ENCODE data around the gene HIVEP3.
"Not testable (repeated sequence)": the region's sequence is repeated elsewhere in the genome, so short reads cannot be mapped to it uniquely, and the experiment has no call there.

Gene HIVEP3

GRCh38 chr1:41939194-41939593 is 20.5 kb upstream of the HIVEP3 start:
- H3K36me3 ChIP-seq (ENCODE audit: insufficient read depth, insufficient read length, low read length), result no peaks in the 10 kb centered on the region
- no peak overlapping the region for H3K4me3 ChIP-seq (ENCODE audit: insufficient read length, low read depth)
- TF ChIP-seq SUZ12 (IDR thresholded peaks at IDR 0.05; ENCODE audit: extremely low read depth, insufficient read depth, insufficient read length) (no peak), YY1 (IDR thresholded peaks at IDR 0.05; ENCODE audit: insufficient read depth, insufficient read length) (no peak), ZNF274 (IDR thresholded peaks at IDR 0.05; ENCODE audit: low read depth, low read length) (no peak)
- H3K9me3 ChIP-seq (ENCODE audit: insufficient read depth, low read length), result peaks cover 10% of the 10 kb centered on the region
- H3K27me3 ChIP-seq (ENCODE audit: insufficient read depth, insufficient read length), result no peaks in the 10 kb centered on the region
- H3K9ac ChIP-seq (ENCODE audit: insufficient read length, low read depth), result no peak overlapping the region
- DNase-seq (ENCODE audit: low read depth, low spot score), result no peak
- H3K4me1 ChIP-seq (ENCODE audit: insufficient read depth, insufficient read length), result no peaks in the 10 kb centered on the region

DNA sequence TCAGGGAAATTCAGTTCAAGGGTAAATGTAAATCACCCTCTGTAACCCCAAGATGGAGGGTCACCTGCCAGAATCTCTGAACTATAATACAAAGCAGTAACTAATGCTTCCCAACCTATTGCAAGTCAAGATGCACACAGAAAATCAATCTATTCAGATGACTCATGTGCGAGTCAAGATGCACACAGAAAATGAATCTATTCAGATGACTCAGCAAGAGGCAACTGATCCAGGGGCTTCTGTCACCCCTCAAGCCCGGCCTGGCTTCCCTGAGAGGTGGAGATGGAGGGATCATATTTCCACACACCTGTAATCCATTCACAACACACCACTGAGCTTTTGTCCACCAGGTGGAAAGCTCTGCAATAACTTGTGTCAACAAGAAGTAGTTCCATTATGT is 17.4 kb upstream of the HIVEP3 start:
- DNase-seq (ENCODE audit: low read depth, low spot score), result no peak
- no peak overlapping the region for H3K4me3 ChIP-seq (ENCODE audit: insufficient read length, low read depth)
- no peaks in the 10 kb centered on the region for H3K27me3 ChIP-seq (ENCODE audit: insufficient read depth, insufficient read length)
- no peaks in the 10 kb centered on the region for H3K9me3 ChIP-seq (ENCODE audit: insufficient read depth, low read length)
- H3K9ac ChIP-seq (ENCODE audit: insufficient read length, low read depth), result no peak overlapping the region
- TF ChIP-seq YY1 (IDR thresholded peaks at IDR 0.05; ENCODE audit: insufficient read depth, insufficient read length) (no peak), ZNF274 (IDR thresholded peaks at IDR 0.05; ENCODE audit: low read depth, low read length) (no peak), SUZ12 (IDR thresholded peaks at IDR 0.05; ENCODE audit: extremely low read depth, insufficient read depth, insufficient read length) (no peak)
- H3K36me3 ChIP-seq (ENCODE audit: insufficient read depth, insufficient read length, low read length), result no peaks in the 10 kb centered on the region
- no peaks in the 10 kb centered on the region for H3K4me1 ChIP-seq (ENCODE audit: insufficient read depth, insufficient read length)

DNA sequence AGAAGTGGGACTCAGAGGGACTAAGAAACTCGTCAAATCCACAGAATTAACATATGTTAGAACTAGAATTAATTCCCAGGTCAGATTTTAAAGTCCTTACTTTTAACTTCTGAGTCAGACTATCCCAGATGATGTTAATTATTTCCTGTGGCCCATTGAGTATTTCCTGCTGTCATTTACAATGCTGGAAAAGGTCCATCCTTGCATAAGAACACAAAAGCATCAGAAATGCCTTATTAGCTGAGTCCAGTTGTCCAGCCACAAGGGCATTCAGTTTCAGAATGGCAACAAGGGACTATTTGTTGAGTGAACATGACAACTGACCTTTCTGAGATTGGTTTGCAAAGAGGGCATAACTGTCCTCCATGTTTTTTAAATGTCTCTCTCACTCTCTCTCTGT is 16.5 kb upstream of the HIVEP3 start:
- H3K4me3 ChIP-seq (ENCODE audit: insufficient read length, low read depth), result no peak overlapping the region
- H3K9ac ChIP-seq (ENCODE audit: insufficient read length, low read depth), result no peak overlapping the region
- no peaks in the 10 kb centered on the region for H3K4me1 ChIP-seq (ENCODE audit: insufficient read depth, insufficient read length)
- H3K36me3 ChIP-seq (ENCODE audit: insufficient read depth, insufficient read length, low read length), result no peaks in the 10 kb centered on the region
- no peaks in the 10 kb centered on the region for H3K27me3 ChIP-seq (ENCODE audit: insufficient read depth, insufficient read length)
- H3K9me3 ChIP-seq (ENCODE audit: insufficient read depth, low read length), result no peaks in the 10 kb centered on the region
- DNase-seq (ENCODE audit: low read depth, low spot score), result no peak
- TF ChIP-seq YY1 (IDR thresholded peaks at IDR 0.05; ENCODE audit: insufficient read depth, insufficient read length) (no peak), SUZ12 (IDR thresholded peaks at IDR 0.05; ENCODE audit: extremely low read depth, insufficient read depth, insufficient read length) (no peak), ZNF274 (IDR thresholded peaks at IDR 0.05; ENCODE audit: low read depth, low read length) (no peak)

- Histone ChIP-seq H3K9ac (ENCODE audit: insufficient read length, low read depth) (no peak overlapping the region), H3K36me3 (ENCODE audit: insufficient read depth, insufficient read length, low read length) (no peaks in the 10 kb centered on the region), H3K4me1 (ENCODE audit: insufficient read depth, insufficient read length) (no peaks in the 10 kb centered on the region), H3K9me3 (ENCODE audit: insufficient read depth, low read length) (no peaks in the 10 kb centered on the region), H3K27me3 (ENCODE audit: insufficient read depth, insufficient read length) (no peaks in the 10 kb centered on the region), H3K4me3 (ENCODE audit: insufficient read length, low read depth) (no peak overlapping the region)
- no peak for TF ChIP-seq YY1 (IDR thresholded peaks at IDR 0.05; ENCODE audit: insufficient read depth, insufficient read length)
- TF ChIP-seq ZNF274 (IDR thresholded peaks at IDR 0.05; ENCODE audit: low read depth, low read length), result no peak
- no peak for TF ChIP-seq SUZ12 (IDR thresholded peaks at IDR 0.05; ENCODE audit: extremely low read depth, insufficient read depth, insufficient read length)
- no peak for DNase-seq (ENCODE audit: low read depth, low spot score)
Measured at GRCh38 chr1:41933106-41933505, 14.4 kb upstream of the HIVEP3 start.

DNA sequence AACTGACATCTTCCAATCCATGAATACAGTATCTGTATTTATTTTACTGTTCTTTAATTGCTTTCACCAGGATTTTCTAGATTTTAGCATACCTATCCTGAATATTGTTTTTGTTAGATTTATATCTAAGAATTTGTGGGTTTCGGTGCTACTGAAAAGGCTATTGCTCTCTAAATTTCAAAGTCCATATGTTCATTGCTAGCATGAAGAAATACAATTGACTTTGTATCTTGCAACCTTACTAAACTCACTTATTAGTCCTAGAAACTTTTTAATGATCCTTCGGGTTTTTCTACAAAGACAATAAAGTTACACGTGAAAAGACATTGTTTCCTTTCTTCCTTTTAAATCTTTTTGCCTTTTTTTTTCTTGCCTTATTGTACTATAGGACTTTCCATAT is 12.9 kb upstream of the HIVEP3 start:
- Histone ChIP-seq H3K27me3 (ENCODE audit: insufficient read depth, insufficient read length) (no peaks in the 10 kb centered on the region), H3K4me3 (ENCODE audit: insufficient read length, low read depth) (no peak overlapping the region), H3K9ac (ENCODE audit: insufficient read length, low read depth) (no peak overlapping the region), H3K9me3 (ENCODE audit: insufficient read depth, low read length) (no peaks in the 10 kb centered on the region), H3K36me3 (ENCODE audit: insufficient read depth, insufficient read length, low read length) (no peaks in the 10 kb centered on the region), H3K4me1 (ENCODE audit: insufficient read depth, insufficient read length) (no peaks in the 10 kb centered on the region)
- TF ChIP-seq ZNF274 (IDR thresholded peaks at IDR 0.05; ENCODE audit: low read depth, low read length), result no peak
- no peak for TF ChIP-seq YY1 (IDR thresholded peaks at IDR 0.05; ENCODE audit: insufficient read depth, insufficient read length)
- TF ChIP-seq SUZ12 (IDR thresholded peaks at IDR 0.05; ENCODE audit: extremely low read depth, insufficient read depth, insufficient read length), result no peak
- no peak for DNase-seq (ENCODE audit: low read depth, low spot score)

DNA sequence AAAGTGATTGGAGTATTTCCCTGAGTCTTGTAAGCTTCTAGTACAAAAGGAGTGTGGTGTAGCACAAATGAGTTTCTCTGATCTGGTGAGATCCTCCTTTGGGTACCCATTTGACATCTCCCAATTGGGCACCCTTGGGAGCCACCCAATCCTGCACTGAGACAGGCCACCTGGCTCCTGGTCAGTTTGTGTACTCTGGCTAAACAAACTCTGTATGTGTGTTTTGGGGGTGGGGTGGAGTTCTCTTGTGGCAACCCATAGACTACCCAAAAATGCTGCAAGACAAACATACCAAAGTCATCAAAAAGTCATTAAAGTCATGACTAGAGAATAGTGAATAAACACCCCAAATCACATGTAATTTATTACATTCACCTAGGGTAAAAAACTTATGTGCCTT is 8.4 kb upstream of the HIVEP3 start:
- no peaks in the 10 kb centered on the region for H3K36me3 ChIP-seq (ENCODE audit: insufficient read depth, insufficient read length, low read length)
- no peak overlapping the region for H3K9ac ChIP-seq (ENCODE audit: insufficient read length, low read depth)
- H3K4me3 ChIP-seq (ENCODE audit: insufficient read length, low read depth), result no peak overlapping the region
- no peaks in the 10 kb centered on the region for H3K27me3 ChIP-seq (ENCODE audit: insufficient read depth, insufficient read length)
- H3K4me1 ChIP-seq (ENCODE audit: insufficient read depth, insufficient read length), result no peaks in the 10 kb centered on the region
- no peak for DNase-seq (ENCODE audit: low read depth, low spot score)
- no peak for TF ChIP-seq ZNF274 (IDR thresholded peaks at IDR 0.05; ENCODE audit: low read depth, low read length)
- no peak for TF ChIP-seq YY1 (IDR thresholded peaks at IDR 0.05; ENCODE audit: insufficient read depth, insufficient read length)
- TF ChIP-seq SUZ12 (IDR thresholded peaks at IDR 0.05; ENCODE audit: extremely low read depth, insufficient read depth, insufficient read length), result no peak
- peaks cover 13% of the 10 kb centered on the region for H3K9me3 ChIP-seq (ENCODE audit: insufficient read depth, low read length)

DNA sequence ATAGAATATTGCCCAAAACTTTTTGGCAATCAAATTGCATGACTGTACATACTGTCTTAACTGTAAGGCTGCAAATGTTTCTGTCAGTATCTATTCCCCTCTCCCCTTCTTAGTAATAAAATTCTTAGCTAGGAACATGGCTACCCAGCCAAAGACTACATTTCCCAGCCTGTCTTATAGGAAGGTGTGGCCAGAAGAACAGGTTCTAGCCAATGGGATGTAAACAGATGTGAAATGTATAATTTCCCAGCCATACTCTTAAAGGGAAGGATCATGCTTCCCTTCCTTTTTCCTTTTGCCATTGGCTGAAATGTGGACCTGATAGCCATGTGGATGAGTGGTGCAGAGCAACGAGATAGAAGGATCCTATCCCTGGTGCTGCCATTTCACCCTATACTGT is 7.0 kb upstream of the HIVEP3 start:
- Histone ChIP-seq H3K9me3 (ENCODE audit: insufficient read depth, low read length) (peaks cover 26% of the 10 kb centered on the region), H3K9ac (ENCODE audit: insufficient read length, low read depth) (no peak overlapping the region), H3K4me3 (ENCODE audit: insufficient read length, low read depth) (no peak overlapping the region), H3K4me1 (ENCODE audit: insufficient read depth, insufficient read length) (no peaks in the 10 kb centered on the region), H3K36me3 (ENCODE audit: insufficient read depth, insufficient read length, low read length) (no peaks in the 10 kb centered on the region), H3K27me3 (ENCODE audit: insufficient read depth, insufficient read length) (no peaks in the 10 kb centered on the region)
- TF ChIP-seq SUZ12 (IDR thresholded peaks at IDR 0.05; ENCODE audit: extremely low read depth, insufficient read depth, insufficient read length) (no peak), ZNF274 (IDR thresholded peaks at IDR 0.05; ENCODE audit: low read depth, low read length) (no peak), YY1 (IDR thresholded peaks at IDR 0.05; ENCODE audit: insufficient read depth, insufficient read length) (no peak)
- no peak for DNase-seq (ENCODE audit: low read depth, low spot score)

GRCh38 chr1:41924911-41925310 is 6.2 kb upstream of the HIVEP3 start:
- peaks cover 26% of the 10 kb centered on the region for H3K9me3 ChIP-seq (ENCODE audit: insufficient read depth, low read length)
- no peak overlapping the region for H3K9ac ChIP-seq (ENCODE audit: insufficient read length, low read depth)
- H3K4me3 ChIP-seq (ENCODE audit: insufficient read length, low read depth), result no peak overlapping the region
- no peak for DNase-seq (ENCODE audit: low read depth, low spot score)
- H3K36me3 ChIP-seq (ENCODE audit: insufficient read depth, insufficient read length, low read length), result no peaks in the 10 kb centered on the region
- TF ChIP-seq YY1 (IDR thresholded peaks at IDR 0.05; ENCODE audit: insufficient read depth, insufficient read length) (no peak), ZNF274 (IDR thresholded peaks at IDR 0.05; ENCODE audit: low read depth, low read length) (no peak)
- no peaks in the 10 kb centered on the region for H3K27me3 ChIP-seq (ENCODE audit: insufficient read depth, insufficient read length)
- H3K4me1 ChIP-seq (ENCODE audit: insufficient read depth, insufficient read length), result peaks cover 2% of the 10 kb centered on the region

DNA sequence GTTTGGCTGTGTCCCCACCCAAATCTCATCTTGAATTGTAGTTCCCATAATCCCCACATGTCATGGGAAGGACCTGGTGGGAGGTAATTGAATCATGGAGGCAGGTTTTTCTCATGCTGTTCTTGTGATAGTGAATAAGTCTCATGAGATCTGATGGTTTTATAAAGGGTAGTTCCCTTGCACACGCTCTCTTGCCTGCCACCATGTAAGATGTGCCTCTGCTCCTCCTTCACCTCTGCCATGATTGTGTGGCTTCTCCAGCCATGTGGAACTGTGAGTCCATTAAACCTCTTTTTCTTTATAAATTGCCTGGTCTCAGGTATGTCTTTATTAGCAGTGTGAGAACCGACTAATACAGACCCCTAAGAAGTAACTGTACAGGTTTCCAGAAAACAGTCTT is 2.5 kb upstream of the HIVEP3 start:
- DNase-seq (ENCODE audit: low read depth, low spot score); H3K36me3 ChIP-seq (ENCODE audit: insufficient read depth, insufficient read length, low read length); H3K9ac ChIP-seq (ENCODE audit: insufficient read length, low read depth); H3K4me3 ChIP-seq (ENCODE audit: insufficient read length, low read depth); H3K4me1 ChIP-seq (ENCODE audit: insufficient read depth, insufficient read length): not testable (repeated sequence)
- peaks cover 26% of the 10 kb centered on the region for H3K9me3 ChIP-seq (ENCODE audit: insufficient read depth, low read length)
- H3K27me3 ChIP-seq (ENCODE audit: insufficient read depth, insufficient read length), result peaks cover 31% of the 10 kb centered on the region
